GM23338 (cell line): ENCODE measurements around the gene NTNG1. TPM values are rescaled to one million over a fixed set of nuclear protein-coding genes. Genes with fewer than 3 reads are reported as not detected.

Experiments used
- ATAC-seq: fragments of 200-7000 bp; cut with Tn5 transposase; 3 replicates; pipeline ENCODE4 v1.9.1; 2020
- DNase-seq: peaks from one replicate; pipeline ENCODE4 v3.0.0-alpha.2; 2015; ENCODE audit warnings: low spot score
- H2AFZ ChIP-seq: fragments of 200-600 bp; sonication (generic); 2 replicates; pipeline ENCODE4 v1.8.0; 2016; ENCODE audit warnings: antibody characterized with exemption, mild to moderate bottlenecking, moderate library complexity
- H3F3A ChIP-seq: fragments of 200-600 bp; sonication (generic); replicated peaks from 2 replicates; pipeline ENCODE4 v1.8.0; 2017; ENCODE audit warnings: antibody characterized with exemption, mixed run types, low read depth
- H3K27ac ChIP-seq: fragments of 200-600 bp; sonication (generic); 2 replicates; pipeline ENCODE4 v1.6.1; 2016; ENCODE audit warnings: low read depth
- H3K27me3 ChIP-seq: fragments of 200-600 bp; sonication (generic); 2 replicates; pipeline ENCODE4 v1.8.0; 2016; ENCODE audit warnings: mild to moderate bottlenecking, mixed run types, moderate library complexity; ENCODE audit not compliant: insufficient read depth
- H3K36me3 ChIP-seq: fragments of 200-600 bp; sonication (generic); 2 replicates; pipeline ENCODE4 v1.8.0; 2016; ENCODE audit warnings: mild to moderate bottlenecking; ENCODE audit not compliant: insufficient read depth
- H3K4me1 ChIP-seq: fragments of 200-600 bp; sonication (generic); 2 replicates; pipeline ENCODE4 v1.8.0; 2016; ENCODE audit warnings: mild to moderate bottlenecking, moderate library complexity; ENCODE audit not compliant: insufficient read depth
- H3K4me2 ChIP-seq: fragments of 200-600 bp; sonication (generic); 2 replicates; pipeline ENCODE4 v1.7.1; 2017; ENCODE audit warnings: mixed run types
- H3K4me3 ChIP-seq: fragments of 200-600 bp; sonication (generic); 2 replicates; pipeline ENCODE4 v1.6.1; 2016; ENCODE audit warnings: mixed run types
- H3K79me2 ChIP-seq: fragments of 200-600 bp; sonication (generic); replicated peaks from 2 replicates; pipeline ENCODE4 v1.8.0; 2017; ENCODE audit warnings: mild to moderate bottlenecking; ENCODE audit not compliant: insufficient read depth
- H3K9me2 ChIP-seq: fragments of 200-600 bp; sonication (generic); 2 replicates; pipeline ENCODE4 v1.8.0; 2017; ENCODE audit not compliant: insufficient read depth
- H4K20me1 ChIP-seq: fragments of 200-600 bp; sonication (generic); replicated peaks from 2 replicates; pipeline ENCODE4 v1.8.0; 2017; ENCODE audit warnings: mild to moderate bottlenecking; ENCODE audit not compliant: insufficient read depth
- H3K27ac Mint-ChIP-seq: 2 replicates; pipeline ENCODE4 v1.8.0; 2020; ENCODE audit warnings: inconsistent platforms, mild to moderate bottlenecking, moderate library complexity, mixed read lengths
- H3K27me3 Mint-ChIP-seq: 3 replicates; pipeline ENCODE4 v1.8.0; 2022; ENCODE audit warnings: low read depth, mild to moderate bottlenecking, moderate library complexity, mixed read lengths, inconsistent platforms; ENCODE audit not compliant: insufficient read depth, poor library complexity
- H3K36me3 Mint-ChIP-seq: 3 replicates; pipeline ENCODE4 v1.8.0; 2021; ENCODE audit warnings: low read depth, mild to moderate bottlenecking, inconsistent platforms, moderate library complexity, mixed read lengths
- H3K4me1 Mint-ChIP-seq: 3 replicates; pipeline ENCODE4 v1.8.0; 2020; ENCODE audit warnings: mild to moderate bottlenecking, inconsistent platforms, mixed read lengths
- H3K4me3 Mint-ChIP-seq: 3 replicates; pipeline ENCODE4 v1.8.0; 2021; ENCODE audit warnings: moderate library complexity, mild to moderate bottlenecking, inconsistent platforms, mixed read lengths
- H3K9me3 Mint-ChIP-seq: 3 replicates; pipeline ENCODE4 v1.8.0; 2020; ENCODE audit warnings: moderate library complexity, mild to moderate bottlenecking, inconsistent platforms, mixed read lengths
- CREB1 ChIP-seq: fragments of 250-450 bp; sonication (Bioruptor Pico); IDR thresholded peaks from 2 replicates; pipeline ENCODE4 v1.5.0; 2020; ENCODE audit warnings: low read depth, mild to moderate bottlenecking, moderate library complexity
- CTCF ChIP-seq, 2 experiments: fragments of 200-600 bp in 1 of 2; sonication (generic) in 1 of 2; conservative IDR thresholded peaks; 2 replicates each; pipeline versions ENCODE4 v1.5.1 to v1.6.1; 2016 to 2017; ENCODE audit warnings: antibody characterized with exemption in 2 of 2, low read depth in 2 of 2, mild to moderate bottlenecking in 2 of 2, moderate library complexity in 1 of 2
- EZH2 ChIP-seq: fragments of 200-600 bp; sonication (generic); IDR thresholded peaks from one replicate; pipeline ENCODE4 v1.8.0; 2017; ENCODE audit warnings: antibody characterized with exemption, mild to moderate bottlenecking, low read depth; ENCODE audit not compliant: unreplicated experiment
- EZH2phosphoT487 ChIP-seq: fragments of 200-600 bp; sonication (generic); IDR thresholded peaks from one replicate; pipeline ENCODE4 v1.8.1; 2018; ENCODE audit warnings: antibody characterized with exemption; ENCODE audit not compliant: unreplicated experiment
- JUNB ChIP-seq: IDR thresholded peaks from one replicate; pipeline ENCODE4 v1.6.1; 2016; ENCODE audit warnings: antibody characterized with exemption; ENCODE audit not compliant: unreplicated experiment
- NANOG ChIP-seq: IDR thresholded peaks from 2 replicates; pipeline ENCODE4 v1.6.1; 2016; ENCODE audit warnings: antibody characterized with exemption, borderline replicate concordance
- POLR2AphosphoS5 ChIP-seq: IDR thresholded peaks from 2 replicates; pipeline ENCODE4 v1.6.1; 2016; ENCODE audit warnings: antibody characterized with exemption, low read depth
- REST ChIP-seq: IDR thresholded peaks from one replicate; pipeline ENCODE4 v1.6.1; 2018; ENCODE audit warnings: antibody characterized with exemption; ENCODE audit not compliant: unreplicated experiment
- STAT1 ChIP-seq: IDR thresholded peaks from one replicate; pipeline ENCODE4 v1.6.1; 2016; ENCODE audit warnings: antibody characterized with exemption; ENCODE audit not compliant: unreplicated experiment
- ZNF114 ChIP-seq: fragments of 250-450 bp; sonication (Bioruptor Pico); IDR thresholded peaks from 2 replicates; pipeline ENCODE4 v1.5.0; 2020; ENCODE audit warnings: mild to moderate bottlenecking, moderate library complexity
- ZNF331 ChIP-seq: fragments of 250-450 bp; sonication (Bioruptor Pico); IDR thresholded peaks from 2 replicates; pipeline ENCODE4 v1.5.0; 2020; ENCODE audit warnings: low read depth, mild to moderate bottlenecking, moderate library complexity
- polyA plus RNA-seq: library from polyadenylated mRNA; unstranded; fragments of >200 nt; fragmentation: Nextera tagmentation; extraction: Ambion mirVana; gene quantifications from 2 replicates; pipeline ENCODE4 v1.2.1, GENCODE V29; 2016
- total RNA-seq: library from RNA; depleted of rRNA; stranded (reverse); fragments of >200 nt; shearing (Covaris generic); gene quantifications from 2 replicates; pipeline ENCODE4 v1.2.3, GENCODE V29; 2014
- TF ChIP-seq, protein P1 (sequence below): IDR thresholded peaks from 2 replicates; pipeline ENCODE4 v1.6.1; 2016; ENCODE audit warnings: antibody characterized with exemption
- TF ChIP-seq, protein P2 (sequence below): fragments of 250-450 bp; sonication (Bioruptor Pico); IDR thresholded peaks from 2 replicates; pipeline ENCODE4 v1.5.0; 2020; ENCODE audit warnings: mild to moderate bottlenecking, moderate library complexity

NTNG1 gene
- total and polyA plus RNA-seq, 2 experiments from 2014 or later, result 7.2 to 10.3 TPM

DNA sequence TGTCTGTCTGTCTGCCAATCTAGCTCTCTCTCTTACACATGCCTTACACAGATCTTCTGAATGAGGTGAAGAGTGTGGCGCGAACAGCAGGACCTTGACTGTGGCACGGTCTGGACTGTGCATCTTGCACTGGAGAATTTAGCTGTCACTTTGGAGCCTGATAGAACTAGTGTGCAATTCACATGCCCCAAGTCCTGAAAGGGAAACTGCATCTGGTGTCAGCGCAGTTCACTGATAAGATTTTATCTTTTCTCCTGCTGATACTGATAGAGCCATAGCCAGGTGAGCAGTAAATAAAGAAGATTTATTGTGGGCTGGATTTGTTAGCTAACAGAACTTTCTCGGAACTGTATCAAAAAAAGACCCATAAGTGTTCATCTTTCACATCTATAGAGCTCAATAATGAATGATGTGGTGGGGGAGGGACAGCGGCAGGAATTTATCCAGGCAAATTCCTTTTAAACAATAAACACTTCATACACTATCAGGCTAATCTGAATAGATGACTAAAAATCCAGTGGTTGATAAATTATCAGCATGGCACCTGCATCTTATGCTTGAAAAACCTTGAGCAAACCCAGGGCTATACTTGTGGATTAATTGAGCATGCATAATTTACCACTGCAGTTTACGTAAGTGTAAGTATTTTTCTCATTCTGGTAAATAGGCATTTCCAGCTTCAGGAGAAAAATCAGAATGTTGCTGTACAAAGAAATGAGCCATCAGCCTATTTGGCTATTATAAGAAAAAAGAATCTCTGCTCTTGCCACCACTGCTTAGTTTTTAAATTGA lies 104.1 kb downstream of the NTNG1 start:
- H3K27ac Mint-ChIP-seq, result peak overlapping the region; percentile 32; the same call in 1 of the 2 replicates
- no peak overlapping the region for H3K4me2 ChIP-seq
- DNase-seq, result no peak
- no peaks in the 10 kb centered on the region for H3K36me3 ChIP-seq
- H3K9me2 ChIP-seq, result peaks cover 15% of the 10 kb centered on the region; the same call in 1 of the 2 replicates
- H3K27me3 ChIP-seq, result no peaks in the 10 kb centered on the region
- H3K4me1 ChIP-seq, result peaks cover 9% of the 10 kb centered on the region
- TF ChIP-seq STAT1 (no peak), POLR2AphosphoS5 (no peak), NANOG (no peak), ZNF114 (CRISPR knock-in tag) (no peak), EZH2phosphoT487 (no peak), REST (no peak), ZNF331 (CRISPR knock-in tag) (no peak), CTCF (conservative IDR thresholded peaks at IDR 0.05; ENCODE audit: low read depth in 2 of 2) (no peak), EZH2 (no peak), CREB1 (CRISPR knock-in tag) (no peak), JUNB (no peak)
- TF ChIP-seq, protein P1, sequence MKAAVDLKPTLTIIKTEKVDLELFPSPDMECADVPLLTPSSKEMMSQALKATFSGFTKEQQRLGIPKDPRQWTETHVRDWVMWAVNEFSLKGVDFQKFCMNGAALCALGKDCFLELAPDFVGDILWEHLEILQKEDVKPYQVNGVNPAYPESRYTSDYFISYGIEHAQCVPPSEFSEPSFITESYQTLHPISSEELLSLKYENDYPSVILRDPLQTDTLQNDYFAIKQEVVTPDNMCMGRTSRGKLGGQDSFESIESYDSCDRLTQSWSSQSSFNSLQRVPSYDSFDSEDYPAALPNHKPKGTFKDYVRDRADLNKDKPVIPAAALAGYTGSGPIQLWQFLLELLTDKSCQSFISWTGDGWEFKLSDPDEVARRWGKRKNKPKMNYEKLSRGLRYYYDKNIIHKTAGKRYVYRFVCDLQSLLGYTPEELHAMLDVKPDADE, result no peak
- TF ChIP-seq, protein P2, sequence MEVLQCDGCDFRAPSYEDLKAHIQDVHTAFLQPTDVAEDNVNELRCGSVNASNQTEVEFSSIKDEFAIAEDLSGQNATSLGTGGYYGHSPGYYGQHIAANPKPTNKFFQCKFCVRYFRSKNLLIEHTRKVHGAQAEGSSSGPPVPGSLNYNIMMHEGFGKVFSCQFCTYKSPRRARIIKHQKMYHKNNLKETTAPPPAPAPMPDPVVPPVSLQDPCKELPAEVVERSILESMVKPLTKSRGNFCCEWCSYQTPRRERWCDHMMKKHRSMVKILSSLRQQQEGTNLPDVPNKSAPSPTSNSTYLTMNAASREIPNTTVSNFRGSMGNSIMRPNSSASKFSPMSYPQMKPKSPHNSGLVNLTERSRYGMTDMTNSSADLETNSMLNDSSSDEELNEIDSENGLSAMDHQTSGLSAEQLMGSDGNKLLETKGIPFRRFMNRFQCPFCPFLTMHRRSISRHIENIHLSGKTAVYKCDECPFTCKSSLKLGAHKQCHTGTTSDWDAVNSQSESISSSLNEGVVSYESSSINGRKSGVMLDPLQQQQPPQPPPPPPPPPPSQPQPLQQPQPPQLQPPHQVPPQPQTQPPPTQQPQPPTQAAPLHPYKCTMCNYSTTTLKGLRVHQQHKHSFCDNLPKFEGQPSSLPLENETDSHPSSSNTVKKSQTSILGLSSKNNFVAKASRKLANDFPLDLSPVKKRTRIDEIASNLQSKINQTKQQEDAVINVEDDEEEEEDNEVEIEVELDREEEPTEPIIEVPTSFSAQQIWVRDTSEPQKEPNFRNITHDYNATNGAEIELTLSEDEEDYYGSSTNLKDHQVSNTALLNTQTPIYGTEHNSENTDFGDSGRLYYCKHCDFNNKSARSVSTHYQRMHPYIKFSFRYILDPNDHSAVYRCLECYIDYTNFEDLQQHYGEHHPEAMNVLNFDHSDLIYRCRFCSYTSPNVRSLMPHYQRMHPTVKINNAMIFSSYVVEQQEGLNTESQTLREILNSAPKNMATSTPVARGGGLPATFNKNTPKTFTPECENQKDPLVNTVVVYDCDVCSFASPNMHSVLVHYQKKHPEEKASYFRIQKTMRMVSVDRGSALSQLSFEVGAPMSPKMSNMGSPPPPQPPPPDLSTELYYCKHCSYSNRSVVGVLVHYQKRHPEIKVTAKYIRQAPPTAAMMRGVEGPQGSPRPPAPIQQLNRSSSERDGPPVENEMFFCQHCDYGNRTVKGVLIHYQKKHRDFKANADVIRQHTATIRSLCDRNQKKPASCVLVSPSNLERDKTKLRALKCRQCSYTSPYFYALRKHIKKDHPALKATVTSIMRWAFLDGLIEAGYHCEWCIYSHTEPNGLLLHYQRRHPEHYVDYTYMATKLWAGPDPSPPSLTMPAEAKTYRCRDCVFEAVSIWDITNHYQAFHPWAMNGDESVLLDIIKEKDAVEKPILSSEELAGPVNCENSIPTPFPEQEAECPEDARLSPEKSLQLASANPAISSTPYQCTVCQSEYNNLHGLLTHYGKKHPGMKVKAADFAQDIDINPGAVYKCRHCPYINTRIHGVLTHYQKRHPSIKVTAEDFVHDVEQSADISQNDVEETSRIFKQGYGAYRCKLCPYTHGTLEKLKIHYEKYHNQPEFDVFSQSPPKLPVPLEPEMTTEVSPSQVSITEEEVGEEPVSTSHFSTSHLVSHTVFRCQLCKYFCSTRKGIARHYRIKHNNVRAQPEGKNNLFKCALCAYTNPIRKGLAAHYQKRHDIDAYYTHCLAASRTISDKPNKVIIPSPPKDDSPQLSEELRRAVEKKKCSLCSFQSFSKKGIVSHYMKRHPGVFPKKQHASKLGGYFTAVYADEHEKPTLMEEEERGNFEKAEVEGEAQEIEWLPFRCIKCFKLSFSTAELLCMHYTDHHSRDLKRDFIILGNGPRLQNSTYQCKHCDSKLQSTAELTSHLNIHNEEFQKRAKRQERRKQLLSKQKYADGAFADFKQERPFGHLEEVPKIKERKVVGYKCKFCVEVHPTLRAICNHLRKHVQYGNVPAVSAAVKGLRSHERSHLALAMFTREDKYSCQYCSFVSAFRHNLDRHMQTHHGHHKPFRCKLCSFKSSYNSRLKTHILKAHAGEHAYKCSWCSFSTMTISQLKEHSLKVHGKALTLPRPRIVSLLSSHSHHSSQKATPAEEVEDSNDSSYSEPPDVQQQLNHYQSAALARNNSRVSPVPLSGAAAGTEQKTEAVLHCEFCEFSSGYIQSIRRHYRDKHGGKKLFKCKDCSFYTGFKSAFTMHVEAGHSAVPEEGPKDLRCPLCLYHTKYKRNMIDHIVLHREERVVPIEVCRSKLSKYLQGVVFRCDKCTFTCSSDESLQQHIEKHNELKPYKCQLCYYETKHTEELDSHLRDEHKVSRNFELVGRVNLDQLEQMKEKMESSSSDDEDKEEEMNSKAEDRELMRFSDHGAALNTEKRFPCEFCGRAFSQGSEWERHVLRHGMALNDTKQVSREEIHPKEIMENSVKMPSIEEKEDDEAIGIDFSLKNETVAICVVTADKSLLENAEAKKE (CRISPR knock-in tag), result no peak
- H2AFZ ChIP-seq, result no peak overlapping the region
- no peak for ATAC-seq
- peaks cover 2% of the 10 kb centered on the region for H3K27me3 Mint-ChIP-seq
- H3K4me3 ChIP-seq, result no peak overlapping the region
- H3K4me1 Mint-ChIP-seq, result peaks cover 14% of the 10 kb centered on the region
- no peaks in the 10 kb centered on the region for H3K9me3 Mint-ChIP-seq
- H3K79me2 ChIP-seq, result no peaks in the 10 kb centered on the region
- H3F3A ChIP-seq, result no peaks in the 10 kb centered on the region
- no peak overlapping the region for H3K27ac ChIP-seq
- no peaks in the 10 kb centered on the region for H3K36me3 Mint-ChIP-seq
- H4K20me1 ChIP-seq, result no peaks in the 10 kb centered on the region
- no peak overlapping the region for H3K4me3 Mint-ChIP-seq
